Common myeloid progenitor, CD34-positive (primary cell): ENCODE measurements around the gene RAB11FIP4.
A peak's percentile ranks its signal among the peaks of the same experiment; 100 is the strongest.

Experiments used
- CTCF ChIA-PET: fragments of 350-600 bp; sonication (Branson Sonifier 250); formaldehyde crosslinking; loops from one replicate; lab custom pipeline; 2021; ENCODE audit warnings: antibody characterized with exemption; lab: Charles Lee
- POLR2A ChIA-PET: fragments of 350-600 bp; sonication (Branson Sonifier 250); formaldehyde crosslinking; loops from one replicate; lab custom pipeline; 2021; ENCODE audit warnings: antibody characterized with exemption; lab: Charles Lee
- DNase-seq, 3 donors: peaks; one replicate each; pipeline versions ENCODE4 v3.0.0 to v3.0.0-alpha.2; 2013
- H3K27ac ChIP-seq, 2 experiments: 1 replicate in 1 of 2; 2 replicates in 1 of 2; pipeline ENCODE4 v1.7.0; 2013; ENCODE audit warnings: inconsistent platforms in 2 of 2, low read length in 2 of 2, mild to moderate bottlenecking in 2 of 2, low read depth in 1 of 2, moderate library complexity in 1 of 2; ENCODE audit not compliant: severe bottlenecking in 2 of 2, insufficient read depth in 1 of 2, poor library complexity in 1 of 2
- H3K27me3 ChIP-seq, 5 experiments: replicated peaks in 2 of 5; 1 replicate in 3 of 5; 2 replicates in 2 of 5; pipeline versions ENCODE4 v1.6.1 to v1.7.0; 2013; ENCODE audit warnings: low read length in 4 of 5, mild to moderate bottlenecking in 2 of 5, moderate library complexity in 2 of 5, inconsistent platforms in 1 of 5; ENCODE audit not compliant: insufficient read depth in 5 of 5, control insufficient read depth in 4 of 5
- H3K36me3 ChIP-seq, 4 experiments: 1 replicate in 2 of 4; 2 replicates in 2 of 4; pipeline versions ENCODE4 v1.6.1 to v1.7.0; 2013; ENCODE audit warnings: low read length in 3 of 4, control low read depth in 1 of 4, mild to moderate bottlenecking in 1 of 4; ENCODE audit not compliant: control insufficient read depth in 4 of 4, insufficient read depth in 4 of 4
- H3K4me1 ChIP-seq, 4 experiments: 1 replicate in 3 of 4; 2 replicates in 1 of 4; pipeline versions ENCODE4 v1.6.1 to v1.7.1; 2013; ENCODE audit warnings: low read length in 3 of 4, mild to moderate bottlenecking in 3 of 4, control low read depth in 1 of 4, inconsistent platforms in 1 of 4, moderate library complexity in 1 of 4; ENCODE audit not compliant: control insufficient read depth in 4 of 4, insufficient read depth in 4 of 4; ENCODE audit errors: control extremely low read depth in 1 of 4
- H3K4me3 ChIP-seq, 7 experiments: 1 replicate in 4 of 7; 2 replicates in 3 of 7; pipeline versions ENCODE4 v1.5.1 to v1.7.0; 2013; ENCODE audit warnings: mild to moderate bottlenecking in 7 of 7, low read length in 6 of 7, moderate library complexity in 6 of 7, inconsistent platforms in 2 of 7, low read depth in 2 of 7, control low read depth in 1 of 7; ENCODE audit not compliant: insufficient read depth in 4 of 7, control insufficient read depth in 1 of 7; ENCODE audit errors: extremely low read depth in 1 of 7
- H3K9me3 ChIP-seq, 5 experiments: 1 replicate in 4 of 5; 2 replicates in 1 of 5; pipeline versions ENCODE4 v1.6.1 to v1.7.1; 2013; ENCODE audit warnings: low read length in 4 of 5, mild to moderate bottlenecking in 2 of 5, inconsistent platforms in 1 of 5, low read depth in 1 of 5, moderate library complexity in 1 of 5; ENCODE audit not compliant: control insufficient read depth in 4 of 5, insufficient read depth in 2 of 5; ENCODE audit errors: control extremely low read depth in 1 of 5
- WGBS: methylation state at CpG from one replicate; pipeline ENCODE4 v1.1.5; 2013; ENCODE audit not compliant: insufficient coverage; 5-methylcytosine and 5-hydroxymethylcytosine counted together

RAB11FIP4 gene

GRCh38 chr17:31366088-31366487 lies 25.4 kb upstream of the RAB11FIP4 start:
- WGBS, result no CpG with 5 or more reads among the region's 4 CpGs
- Histone ChIP-seq H3K36me3 (peaks cover 4 to 14% (median 11%) of the 10 kb centered on the region in 4 experiments), H3K27me3 (no peaks in the 10 kb centered on the region), H3K9me3 (no peaks in the 10 kb centered on the region), H3K27ac (no peak overlapping the region), H3K4me1 (no peaks in the 10 kb centered on the region), H3K4me3 (no peak overlapping the region)
- ChIA-PET CTCF (interaction anchor here (1.3 to 1.4 kb wide), 2 partner anchors 9 to 12 kb away, joined by 4 to 5 read pairs; no protein-coding TSS in a partner anchor), POLR2A (no interaction called here)
- DNase-seq, result no peak

- no peak for DNase-seq
- Histone ChIP-seq H3K27me3 (no peaks in the 10 kb centered on the region), H3K9me3 (no peaks in the 10 kb centered on the region), H3K4me3 (no peak overlapping the region), H3K36me3 (peaks cover 4 to 13% (median 7%) of the 10 kb centered on the region in 4 experiments), H3K27ac (no peak overlapping the region), H3K4me1 (peaks cover 0 to 8% (median 0%) of the 10 kb centered on the region in 4 experiments)
- ChIA-PET CTCF (interaction anchor here (0.7 to 2.2 kb wide), 6 partner anchors 9 to 154 kb away, joined by 3 to 6 read pairs (median 5); no protein-coding TSS in a partner anchor), POLR2A (interaction anchor here (0.6 kb wide), 1 partner anchor 13 kb away, joined by 3 read pairs; no protein-coding TSS in a partner anchor)
These were observed 22.2 kb upstream of the RAB11FIP4 start for GRCh38 chr17:31369266-31369665.

GRCh38 chr17:31371511-31372097 lies 19.9 kb upstream of the RAB11FIP4 start:
- Histone ChIP-seq H3K4me3 (no peak overlapping the region), H3K4me1 (peaks cover 0 to 9% (median 0%) of the 10 kb centered on the region in 4 experiments), H3K27me3 (no peaks in the 10 kb centered on the region), H3K9me3 (no peaks in the 10 kb centered on the region), H3K27ac (no peak overlapping the region), H3K36me3 (peaks cover 6 to 15% (median 11%) of the 10 kb centered on the region in 4 experiments)
- DNase-seq, result no peak
- 46% methylated on average over 3 of the region's 4 CpGs for WGBS
- ChIA-PET CTCF (interaction anchor here (0.7 to 2.0 kb wide), 13 partner anchors 9 to 170 kb away, joined by 3 to 7 read pairs (median 4); no protein-coding TSS in a partner anchor), POLR2A (no interaction called here)

- Histone ChIP-seq H3K27me3 (no peaks in the 10 kb centered on the region), H3K36me3 (peaks cover 5 to 11% (median 9%) of the 10 kb centered on the region in 4 experiments), H3K4me1 (peaks cover 0 to 9% (median 0%) of the 10 kb centered on the region in 4 experiments), H3K27ac (no peak overlapping the region), H3K4me3 (no peak overlapping the region), H3K9me3 (no peaks in the 10 kb centered on the region)
- ChIA-PET CTCF (interaction anchor here (0.6 to 2.0 kb wide), 16 partner anchors 9 to 553 kb away, joined by 3 to 7 read pairs (median 3); no protein-coding TSS in a partner anchor), POLR2A (no interaction called here)
- WGBS, result 97% methylated on average over 9 of the region's 10 CpGs
- peak; percentile 57 to 82 (median 79) for DNase-seq
These were observed 18.1 kb upstream of the RAB11FIP4 start for GRCh38 chr17:31373150-31374093.

- Histone ChIP-seq H3K4me3 (no peak overlapping the region), H3K9me3 (no peaks in the 10 kb centered on the region), H3K27ac (no peak overlapping the region), H3K36me3 (peaks cover 5 to 13% (median 10%) of the 10 kb centered on the region in 4 experiments), H3K27me3 (no peaks in the 10 kb centered on the region), H3K4me1 (peaks cover 0 to 9% (median 0%) of the 10 kb centered on the region in 4 experiments)
- ChIA-PET POLR2A (no interaction called here), CTCF (interaction anchor here (0.9 to 1.3 kb wide), 2 partner anchors 30 to 107 kb away, joined by 3 read pairs; no protein-coding TSS in a partner anchor)
- DNase-seq, result no peak
- WGBS, result 89% methylated on average over 6 of the region's 6 CpGs
These were observed 17.4 kb upstream of the RAB11FIP4 start for GRCh38 chr17:31374094-31374447.

- no peak overlapping the region for H3K27ac ChIP-seq
These were observed 17.0 kb upstream of the RAB11FIP4 start for GRCh38 chr17:31374503-31374902.

More at GRCh38 chr17:31374503-31374902, 17.0 kb upstream of the RAB11FIP4 start:
- Histone ChIP-seq H3K4me1 (peaks cover 0 to 9% (median 0%) of the 10 kb centered on the region in 4 experiments), H3K36me3 (peaks cover 5 to 13% (median 8%) of the 10 kb centered on the region in 4 experiments), H3K9me3 (no peaks in the 10 kb centered on the region), H3K27me3 (no peaks in the 10 kb centered on the region), H3K4me3 (no peak overlapping the region)
- no CpG with 5 or more reads among the region's 2 CpGs for WGBS
- DNase-seq, result no peak
- ChIA-PET CTCF (interaction anchor here (0.9 to 1.5 kb wide), 3 partner anchors 30 to 108 kb away, joined by 3 read pairs; no protein-coding TSS in a partner anchor), POLR2A (no interaction called here)
